Raji (cell line): ENCODE measurements around the gene IL1RL2.

Source experiments
- POLR2A ChIP-seq: IDR thresholded peaks from 2 replicates; pipeline ENCODE4 v1.6.1; 2011; ENCODE audit warnings: low read depth, low read length, control low read depth; ENCODE audit not compliant: insufficient read depth

The IL1RL2 gene

DNA sequence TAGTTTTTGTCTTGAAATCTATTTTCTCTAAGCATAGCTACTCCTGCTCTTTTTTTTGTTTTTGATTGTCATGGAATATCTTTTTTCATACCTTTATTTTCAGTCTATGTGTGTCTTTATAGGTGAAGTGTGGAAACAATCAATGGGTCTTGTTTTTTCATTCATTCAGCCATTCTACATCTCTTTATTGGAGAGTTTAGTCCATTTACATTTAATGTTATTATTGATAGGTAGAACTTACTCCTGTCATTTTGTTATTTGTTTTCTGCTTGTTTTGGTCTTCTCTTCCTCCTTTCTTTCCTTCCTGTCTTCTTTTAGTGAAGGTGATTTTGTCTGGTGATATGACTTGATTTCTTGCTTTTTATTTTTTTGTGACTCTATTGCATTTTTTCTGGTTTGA is 17.8 kb downstream of the IL1RL2 start:
- TF ChIP-seq POLR2A: no peak

GRCh38 chr2:102206666-102207341 is 20.0 kb downstream of the IL1RL2 start:
- TF ChIP-seq POLR2A: no peak

- no peak for TF ChIP-seq POLR2A
Measured at GRCh38 chr2:102208774-102209173, 22.0 kb downstream of the IL1RL2 start.

GRCh38 chr2:102209474-102209873 is 22.7 kb downstream of the IL1RL2 start:
- no peak for TF ChIP-seq POLR2A

GRCh38 chr2:102217032-102217431 is 30.2 kb downstream of the IL1RL2 start:
- no peak for TF ChIP-seq POLR2A

DNA sequence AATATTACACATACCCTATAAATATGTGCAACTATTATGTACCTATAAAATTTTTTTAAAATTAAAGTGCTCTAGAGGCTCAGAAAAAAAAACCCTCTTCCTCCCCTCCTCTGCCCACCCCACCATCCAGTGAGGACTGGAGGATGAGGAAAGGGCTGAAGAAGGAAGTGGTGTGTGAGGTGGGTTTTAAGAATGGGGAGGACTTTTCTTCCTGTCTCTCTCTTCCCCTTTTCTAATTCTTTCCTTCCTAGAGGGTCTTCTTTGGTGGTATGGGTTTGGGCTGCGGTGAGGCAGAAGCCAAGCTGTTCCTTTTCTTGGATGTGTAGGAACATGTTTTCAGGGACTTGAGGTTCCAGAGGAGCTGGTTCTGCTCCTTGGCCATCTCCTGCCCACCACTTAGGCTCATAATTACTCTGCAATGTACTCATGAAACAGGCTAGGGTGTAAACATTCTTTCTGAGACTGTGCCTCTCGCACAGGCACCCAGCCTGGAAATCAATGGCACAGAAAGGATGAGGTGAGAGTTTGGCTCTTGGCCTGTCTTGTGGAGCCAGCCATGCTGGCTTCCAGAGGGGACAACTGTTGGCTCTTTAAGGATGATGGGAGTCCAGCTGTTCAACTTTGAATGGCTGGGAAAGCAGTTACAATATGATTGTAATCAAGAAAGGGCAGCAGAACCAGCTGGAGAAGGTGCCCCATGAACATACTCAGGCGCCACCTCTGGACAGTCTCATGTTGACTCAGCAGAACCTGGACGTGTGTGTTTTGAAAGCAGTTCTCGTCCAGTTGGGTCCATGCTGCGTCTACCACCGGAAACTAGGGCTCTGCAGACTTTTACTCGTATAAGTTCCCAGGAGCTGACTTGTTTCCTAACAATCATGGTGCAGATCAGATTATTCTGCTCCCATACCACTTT is 38.3 kb downstream of the IL1RL2 start:
- TF ChIP-seq POLR2A: no peak

DNA sequence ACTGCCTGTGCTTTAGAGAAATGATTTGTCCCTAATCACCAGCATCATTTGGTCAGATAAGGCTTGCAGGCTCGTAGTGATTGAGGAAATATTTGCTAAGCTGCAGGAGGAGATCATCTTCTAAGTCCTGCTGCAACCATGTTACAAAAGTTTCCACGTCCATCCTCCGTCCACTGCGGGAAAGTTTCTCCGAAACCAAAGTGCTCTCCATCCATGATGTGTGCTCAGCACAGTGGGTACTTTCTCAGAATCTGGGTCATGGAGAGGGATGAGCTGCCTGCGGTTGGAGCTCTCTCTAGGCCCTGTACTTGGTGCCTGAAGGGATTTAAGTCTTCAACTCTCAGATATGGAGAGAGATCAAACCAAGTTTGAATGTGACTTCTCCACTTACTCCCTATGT is 39.3 kb downstream of the IL1RL2 start:
- no peak for TF ChIP-seq POLR2A

- TF ChIP-seq POLR2A: no peak
Measured at GRCh38 chr2:102226612-102227391, 40.0 kb downstream of the IL1RL2 start.

DNA sequence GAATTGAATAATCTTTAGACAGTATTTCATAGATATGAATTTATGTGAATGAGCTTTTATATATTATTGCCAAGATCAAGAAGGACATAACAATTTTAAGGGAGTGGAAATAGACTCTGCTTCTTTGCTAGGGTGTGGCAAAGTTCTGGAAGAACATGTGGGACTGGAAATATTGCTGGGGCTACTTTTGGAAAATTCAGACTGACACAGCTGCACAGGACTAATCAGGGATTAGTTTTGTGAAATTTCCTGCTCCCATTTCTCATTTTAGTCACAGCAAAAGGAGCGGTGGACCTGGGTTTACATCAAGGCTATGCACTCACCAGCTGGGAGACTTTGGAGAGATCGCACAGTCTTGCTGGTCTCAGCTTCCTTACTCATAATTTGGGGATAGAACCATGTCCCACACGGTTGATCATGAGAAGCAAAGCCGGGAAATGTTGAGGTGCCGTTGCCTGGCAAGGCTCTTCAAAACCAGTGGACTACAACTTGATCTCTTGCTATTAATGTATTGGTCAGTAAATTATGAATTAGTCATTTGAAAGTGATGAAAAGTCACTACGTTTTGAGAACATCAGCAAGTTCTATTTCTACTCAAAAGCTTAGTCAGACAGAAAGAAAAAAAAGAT is 42.4 kb downstream of the IL1RL2 start:
- TF ChIP-seq POLR2A: no peak

GRCh38 chr2:102230410-102230909 is 43.6 kb downstream of the IL1RL2 start:
- TF ChIP-seq POLR2A: no peak

DNA sequence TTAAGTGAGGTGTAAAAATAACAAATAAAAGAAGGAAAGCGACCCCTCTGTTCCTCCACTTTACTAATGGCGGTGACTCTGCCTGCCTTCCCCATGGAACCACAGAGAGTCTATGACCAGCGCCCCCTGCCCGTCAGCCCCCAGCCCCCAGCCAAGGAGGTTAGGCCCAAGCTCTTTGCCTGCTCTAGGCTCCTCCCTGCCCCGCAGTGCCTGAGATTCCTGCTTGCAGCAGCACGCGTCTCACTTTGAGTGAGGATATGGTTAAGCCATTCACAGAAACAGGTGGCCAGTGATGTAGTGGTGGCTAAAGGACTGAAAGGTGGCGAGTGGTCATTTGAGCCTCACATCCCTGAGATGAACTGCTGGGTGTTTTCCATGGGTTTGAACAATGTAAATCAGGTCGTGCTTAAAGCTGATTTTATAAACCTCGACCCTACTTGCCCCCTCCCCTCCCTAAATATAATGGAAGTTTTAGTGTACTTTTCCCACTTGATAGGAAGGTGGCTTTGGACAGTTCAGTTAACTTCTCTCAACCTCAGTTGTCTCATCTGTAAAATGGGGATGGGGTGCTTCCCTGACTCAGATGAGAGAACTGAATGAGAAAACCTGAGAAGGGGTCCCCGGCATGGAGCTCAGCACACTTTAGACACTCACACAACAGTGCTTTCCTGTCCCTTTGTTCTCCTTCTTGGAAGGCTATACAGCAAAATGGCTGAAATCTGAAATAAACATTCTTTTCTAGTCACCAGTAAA is 46.5 kb downstream of the IL1RL2 start:
- no peak for TF ChIP-seq POLR2A

- no peak for TF ChIP-seq POLR2A
Measured at GRCh38 chr2:102235042-102235473, 48.2 kb downstream of the IL1RL2 start.

DNA sequence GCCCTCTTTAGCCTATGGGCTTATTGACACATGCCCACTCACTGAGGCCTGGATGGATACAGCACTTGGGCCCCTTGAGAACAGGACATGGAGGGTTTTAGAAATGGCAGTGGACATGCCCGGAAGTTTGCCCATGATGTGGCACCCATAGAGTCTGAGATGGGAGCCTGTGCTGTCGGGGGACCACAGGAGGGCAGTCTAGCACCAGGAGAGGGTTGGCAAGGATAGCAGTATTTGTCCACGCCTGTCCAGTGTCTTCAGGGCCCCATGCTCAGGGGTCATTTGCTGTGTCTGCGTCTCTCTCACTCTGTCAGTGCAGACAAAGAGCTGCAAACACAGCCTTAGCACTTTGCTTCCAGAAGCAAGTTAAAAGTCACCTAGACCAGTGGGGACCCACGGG is 48.7 kb downstream of the IL1RL2 start:
- no peak for TF ChIP-seq POLR2A

DNA sequence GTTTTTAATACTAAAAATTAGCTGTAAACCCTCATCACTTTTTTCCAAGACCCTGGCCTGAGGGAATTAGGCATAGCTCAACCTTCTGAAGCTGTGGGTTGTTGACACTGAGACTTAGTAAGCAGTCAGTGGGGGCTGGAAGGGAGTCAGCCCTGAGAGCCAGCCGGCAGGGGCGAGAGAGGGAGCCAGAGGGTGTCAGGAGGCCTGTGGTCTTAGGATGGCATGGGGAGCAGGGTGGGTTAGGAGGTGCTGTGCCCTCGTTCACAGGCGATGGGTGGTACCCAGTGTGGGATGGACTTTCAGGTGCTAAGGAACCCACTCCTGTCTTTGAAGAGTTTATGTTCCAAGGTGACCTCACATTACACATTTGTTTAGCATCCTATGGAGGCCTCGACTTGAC is 49.3 kb downstream of the IL1RL2 start:
- no peak for TF ChIP-seq POLR2A
